K562 (cell line): ENCODE measurements around the gene KCNK6. TPM values are rescaled to one million over a fixed set of nuclear protein-coding genes. Genes with fewer than 3 reads are reported as not detected.

ENCODE experiments used
- DACH1 ChIP-seq: fragments of 450-650 bp; IDR thresholded peaks from 2 replicates; pipeline ENCODE4 v1.6.1; 2018; ENCODE audit not compliant: partially characterized antibody
- EGR1 ChIP-seq: fragments of 450-650 bp; conservative IDR thresholded peaks from 2 replicates; pipeline ENCODE4 v1.6.1; 2017; ENCODE audit warnings: mild to moderate bottlenecking
- HDAC3 ChIP-seq: fragments of 450-650 bp; IDR thresholded peaks from 2 replicates; pipeline ENCODE4 v1.6.1; 2018; ENCODE audit warnings: borderline replicate concordance, mild to moderate bottlenecking, moderate library complexity; ENCODE audit not compliant: partially characterized antibody
- NFIX ChIP-seq: fragments of 250-450 bp; sonication (Bioruptor Pico); IDR thresholded peaks from 2 replicates; pipeline ENCODE4 v1.4.0; 2020; ENCODE audit warnings: low read depth, mild to moderate bottlenecking, moderate library complexity
- PHB ChIP-seq: fragments of 250-450 bp; sonication (Bioruptor Pico); IDR thresholded peaks from 2 replicates; pipeline ENCODE4 v1.5.0; 2021
- SRF ChIP-seq, 2 experiments: fragments of 250-450, 450-650 bp in 1 of 2; sonication (Bioruptor Pico) in 1 of 2; sonication (generic) in 1 of 2; formaldehyde crosslinking; IDR thresholded peaks; 2 replicates each; pipeline versions ENCODE4 v1.5.0 to v1.5.1; 2020 to 2022; ENCODE audit warnings: mild to moderate bottlenecking in 1 of 2, missing genetic modification reagents in 1 of 2
- TAF15 ChIP-seq: fragments of 200-400 bp; formaldehyde crosslinking; IDR thresholded peaks from 2 replicates; pipeline ENCODE4 v1.6.1; 2017; ENCODE audit warnings: mild to moderate bottlenecking, low read depth, low read length, moderate library complexity
- polyA plus RNA-seq, 8 experiments: library from polyadenylated mRNA; depleted of rRNA in 4 of 8; stranded (reverse) in 5 of 8; unstranded in 3 of 8; fragments of >200 nt; fragmentation: Nextera tagmentation in 2 of 8; fragmentation: Illumina TruSeq in 1 of 8; extraction: Ambion mirVana in 2 of 8; extraction: Trizol in 1 of 8; gene quantifications; 2 replicates each; pipeline versions ENCODE4 v1.2.1 to v1.2.3, GENCODE V29; 2011 to 2014; ENCODE audit warnings: inconsistent platforms in 1 of 8, missing spikeins in 1 of 8
- total RNA-seq, 7 experiments: library from RNA; depleted of rRNA in 6 of 7; stranded (reverse); fragments of >200 nt in 6 of 7; fragmentation: Illumina TruSeq in 2 of 7; extraction: Trizol in 2 of 7; gene quantifications; 2 replicates each; pipeline versions ENCODE4 v1.2.1 to v1.2.3, GENCODE V29; 2011 to 2021; ENCODE audit warnings: low replicate concordance in 1 of 7
- TF ChIP-seq, protein P1 (sequence below): sonication (generic); formaldehyde crosslinking; IDR thresholded peaks from 2 replicates; pipeline ENCODE4 v1.8.1; 2023; ENCODE audit warnings: mild to moderate bottlenecking, missing genetic modification reagents
- TF ChIP-seq, protein P2 (sequence below), 2 experiments: fragments of 450-650 bp; IDR thresholded peaks; 2 replicates each; pipeline ENCODE4 v1.6.1; 2016; ENCODE audit warnings: mild to moderate bottlenecking in 2 of 2, borderline replicate concordance in 1 of 2, low read depth in 1 of 2, moderate library complexity in 1 of 2
- TF ChIP-seq, protein P3 (sequence below): fragments of 250-450 bp; sonication (Bioruptor Pico); IDR thresholded peaks from 2 replicates; pipeline ENCODE4 v1.4.0; 2020; ENCODE audit warnings: mild to moderate bottlenecking

The KCNK6 gene
- total and polyA plus RNA-seq, 9 of the 15 experiments (the other 6 are each of a cell fraction or from before 2014, with no cell fraction given) = 0.05 to 0.42 (median 0.15) TPM

DNA sequence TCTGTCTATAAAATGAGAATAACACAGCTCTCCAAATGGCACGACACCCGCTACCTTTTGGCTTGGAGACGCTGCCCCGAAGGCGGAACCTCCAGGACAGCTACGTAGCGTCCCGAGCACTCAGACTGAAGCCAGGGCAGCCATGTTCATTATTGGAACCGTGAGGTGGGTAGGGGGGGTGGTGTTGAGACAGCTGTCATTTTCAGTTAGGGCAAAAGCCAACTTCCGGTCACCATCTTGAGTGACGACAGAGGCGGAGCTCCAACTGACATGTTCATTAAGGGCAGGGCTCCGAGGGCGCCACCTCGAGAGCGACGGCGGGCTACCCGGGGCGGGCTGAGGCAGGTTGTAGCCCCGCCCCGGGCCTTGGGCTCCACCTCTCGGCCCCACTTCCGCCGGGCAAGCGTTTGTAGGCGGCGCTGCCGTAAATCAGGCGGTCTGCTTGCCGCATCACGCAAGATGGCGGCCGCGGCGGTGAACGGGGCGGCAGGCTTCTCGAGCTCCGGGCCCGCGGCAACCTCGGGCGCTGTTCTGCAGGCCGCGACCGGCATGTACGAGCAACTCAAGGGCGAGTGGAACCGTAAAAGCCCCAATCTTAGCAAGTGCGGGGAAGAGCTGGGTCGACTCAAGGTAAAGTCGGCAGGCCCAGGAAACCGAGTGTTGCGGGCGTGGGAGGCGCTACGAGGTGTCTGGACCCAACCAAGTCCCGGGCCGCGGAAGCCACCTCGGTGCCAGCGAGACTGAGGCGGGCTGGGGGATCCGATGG is 54.9 kb downstream of the KCNK6 start, which contains the start of gene PSMD8 (continued):
- TF ChIP-seq, protein P1, sequence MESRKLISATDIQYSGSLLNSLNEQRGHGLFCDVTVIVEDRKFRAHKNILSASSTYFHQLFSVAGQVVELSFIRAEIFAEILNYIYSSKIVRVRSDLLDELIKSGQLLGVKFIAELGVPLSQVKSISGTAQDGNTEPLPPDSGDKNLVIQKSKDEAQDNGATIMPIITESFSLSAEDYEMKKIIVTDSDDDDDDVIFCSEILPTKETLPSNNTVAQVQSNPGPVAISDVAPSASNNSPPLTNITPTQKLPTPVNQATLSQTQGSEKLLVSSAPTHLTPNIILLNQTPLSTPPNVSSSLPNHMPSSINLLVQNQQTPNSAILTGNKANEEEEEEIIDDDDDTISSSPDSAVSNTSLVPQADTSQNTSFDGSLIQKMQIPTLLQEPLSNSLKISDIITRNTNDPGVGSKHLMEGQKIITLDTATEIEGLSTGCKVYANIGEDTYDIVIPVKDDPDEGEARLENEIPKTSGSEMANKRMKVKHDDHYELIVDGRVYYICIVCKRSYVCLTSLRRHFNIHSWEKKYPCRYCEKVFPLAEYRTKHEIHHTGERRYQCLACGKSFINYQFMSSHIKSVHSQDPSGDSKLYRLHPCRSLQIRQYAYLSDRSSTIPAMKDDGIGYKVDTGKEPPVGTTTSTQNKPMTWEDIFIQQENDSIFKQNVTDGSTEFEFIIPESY = peak; percentile 42
- TF ChIP-seq EGR1 (peak; percentile 76), PHB (CRISPR knock-in tag) (peak; percentile 46; the same call in 1 of the 2 replicates), DACH1 (peak; percentile 70), TAF15 (no peak), NFIX (no peak), SRF (CRISPR knock-in tag; IDR thresholded peaks at IDR 0.05) (peak in 1 of 2 experiments; percentile 87; a peak in 2 of 4 replicates), HDAC3 (no peak)
- TF ChIP-seq, protein P2, sequence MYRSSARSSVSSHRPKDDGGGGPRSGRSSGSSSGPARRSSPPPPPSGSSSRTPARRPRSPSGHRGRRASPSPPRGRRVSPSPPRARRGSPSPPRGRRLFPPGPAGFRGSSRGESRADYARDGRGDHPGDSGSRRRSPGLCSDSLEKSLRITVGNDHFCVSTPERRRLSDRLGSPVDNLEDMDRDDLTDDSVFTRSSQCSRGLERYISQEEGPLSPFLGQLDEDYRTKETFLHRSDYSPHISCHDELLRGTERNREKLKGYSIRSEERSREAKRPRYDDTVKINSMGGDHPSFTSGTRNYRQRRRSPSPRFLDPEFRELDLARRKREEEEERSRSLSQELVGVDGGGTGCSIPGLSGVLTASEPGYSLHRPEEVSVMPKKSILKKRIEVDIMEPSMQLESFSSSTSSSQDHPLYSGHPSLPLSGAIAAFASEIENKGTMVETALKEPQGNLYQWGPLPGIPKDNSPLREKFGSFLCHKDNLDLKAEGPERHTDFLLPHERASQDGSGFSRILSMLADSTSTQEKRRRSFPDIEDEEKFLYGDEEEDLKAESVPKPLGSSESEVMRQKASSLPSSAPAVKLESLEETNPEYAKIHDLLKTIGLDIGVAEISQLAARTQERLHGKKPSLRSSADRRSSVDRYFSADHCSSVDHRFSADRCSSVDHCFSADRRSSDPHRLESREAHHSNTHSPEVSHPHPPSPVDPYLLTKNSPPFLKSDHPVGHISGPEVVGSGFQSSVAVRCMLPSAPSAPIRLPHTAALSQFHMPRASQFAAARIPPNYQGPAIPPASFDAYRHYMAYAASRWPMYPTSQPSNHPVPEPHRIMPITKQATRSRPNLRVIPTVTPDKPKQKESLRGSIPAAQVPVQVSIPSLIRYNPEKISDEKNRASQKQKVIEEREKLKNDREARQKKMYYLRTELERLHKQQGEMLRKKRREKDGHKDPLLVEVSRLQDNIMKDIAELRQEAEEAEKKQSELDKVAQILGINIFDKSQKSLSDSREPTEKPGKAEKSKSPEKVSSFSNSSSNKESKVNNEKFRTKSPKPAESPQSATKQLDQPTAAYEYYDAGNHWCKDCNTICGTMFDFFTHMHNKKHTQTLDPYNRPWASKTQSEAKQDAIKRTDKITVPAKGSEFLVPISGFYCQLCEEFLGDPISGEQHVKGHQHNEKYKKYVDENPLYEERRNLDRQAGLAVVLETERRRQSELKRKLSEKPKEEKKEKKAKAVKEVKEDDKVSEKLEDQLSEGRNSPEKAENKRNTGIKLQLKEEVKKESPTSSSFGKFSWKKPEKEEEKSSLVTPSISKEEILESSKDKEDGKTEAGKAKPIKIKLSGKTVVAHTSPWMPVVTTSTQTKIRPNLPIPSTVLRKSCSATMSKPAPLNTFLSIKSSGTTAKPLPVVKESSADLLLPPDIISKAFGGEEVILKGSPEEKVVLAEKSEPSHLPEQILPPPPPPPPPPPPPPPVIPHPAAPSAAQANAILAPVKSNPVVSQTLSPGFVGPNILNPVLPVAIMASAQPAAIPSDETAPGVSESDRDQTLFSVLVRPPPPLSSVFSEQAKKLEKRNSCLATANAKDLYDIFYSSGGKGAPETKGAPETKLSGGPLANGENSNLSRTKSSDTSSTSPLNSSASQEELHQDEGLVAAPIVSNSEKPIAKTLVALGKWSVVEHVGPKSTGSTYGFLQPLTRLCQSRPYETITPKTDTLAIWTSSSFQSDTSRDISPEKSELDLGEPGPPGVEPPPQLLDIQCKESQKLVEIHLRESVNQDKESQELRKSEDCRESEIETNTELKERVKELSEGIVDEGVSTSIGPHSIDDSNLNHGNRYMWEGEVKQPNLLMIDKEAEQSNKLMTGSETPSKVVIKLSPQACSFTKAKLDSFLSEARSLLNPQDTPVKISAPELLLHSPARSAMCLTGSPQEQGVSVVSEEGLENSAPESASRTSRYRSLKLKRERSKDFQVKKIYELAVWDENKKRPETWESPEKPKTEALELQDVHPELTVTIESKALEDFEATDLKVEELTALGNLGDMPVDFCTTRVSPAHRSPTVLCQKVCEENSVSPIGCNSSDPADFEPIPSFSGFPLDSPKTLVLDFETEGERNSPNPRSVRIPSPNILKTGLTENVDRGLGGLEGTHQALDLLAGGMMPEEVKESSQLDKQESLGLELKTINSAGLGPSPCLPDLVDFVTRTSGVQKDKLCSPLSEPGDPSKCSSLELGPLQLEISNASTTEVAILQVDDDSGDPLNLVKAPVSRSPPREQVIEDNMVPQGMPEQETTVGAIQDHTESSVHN (IDR thresholded peaks at IDR 0.05; ENCODE audit: borderline replicate concordance in 1 of 2, low read depth in 1 of 2) = no peak
- TF ChIP-seq, protein P3, sequence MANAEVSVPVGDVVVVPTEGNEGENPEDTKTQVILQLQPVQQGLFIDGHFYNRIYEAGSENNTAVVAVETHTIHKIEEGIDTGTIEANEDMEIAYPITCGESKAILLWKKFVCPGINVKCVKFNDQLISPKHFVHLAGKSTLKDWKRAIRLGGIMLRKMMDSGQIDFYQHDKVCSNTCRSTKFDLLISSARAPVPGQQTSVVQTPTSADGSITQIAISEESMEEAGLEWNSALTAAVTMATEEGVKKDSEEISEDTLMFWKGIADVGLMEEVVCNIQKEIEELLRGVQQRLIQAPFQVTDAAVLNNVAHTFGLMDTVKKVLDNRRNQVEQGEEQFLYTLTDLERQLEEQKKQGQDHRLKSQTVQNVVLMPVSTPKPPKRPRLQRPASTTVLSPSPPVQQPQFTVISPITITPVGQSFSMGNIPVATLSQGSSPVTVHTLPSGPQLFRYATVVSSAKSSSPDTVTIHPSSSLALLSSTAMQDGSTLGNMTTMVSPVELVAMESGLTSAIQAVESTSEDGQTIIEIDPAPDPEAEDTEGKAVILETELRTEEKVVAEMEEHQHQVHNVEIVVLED (CRISPR knock-in tag) = peak; percentile 89
